ENCODE results near the gene GALNT18. TPM values are rescaled to one million over a fixed set of nuclear protein-coding genes. Genes with fewer than 3 reads are reported as not detected.

GALNT18 gene
- total RNA-seq, 6 experiments from 2014 or later = 3.7 to 11.4 (median 7.8) TPM

- H3K4me1 ChIP-seq = peaks cover 0 to 7% (median 0%) of the 10 kb centered on the region in 4 donors
- TF ChIP-seq CTCF (IDR thresholded peaks at IDR 0.05) (no peak), POLR2A (IDR thresholded peaks at IDR 0.05) (no peak)
- H3K27ac ChIP-seq = no peak overlapping the region
- no peaks in the 10 kb centered on the region for H3K27me3 ChIP-seq
- no peaks in the 10 kb centered on the region for H3K9me3 ChIP-seq
- intact Hi-C loops (cut with DNase I) = no loop called here
- ATAC-seq (peak; percentile 50 to 72 (median 56)), DNase-seq (no peak)
- 37% methylated on average over 2 of the region's 7 CpGs for WGBS (ENCODE audit: insufficient coverage, low coverage, low lambda C conversion rate, missing lambda C conversion rate)
- no peak overlapping the region for H3K4me3 ChIP-seq
- H3K36me3 ChIP-seq = no peaks in the 10 kb centered on the region
These were observed 238.8 kb downstream of the GALNT18 start for GRCh38 chr11:11382858-11383532.

GRCh38 chr11:11381471-11382105 is 240.2 kb downstream of the GALNT18 start:
- WGBS (ENCODE audit: insufficient coverage, low coverage, low lambda C conversion rate, missing lambda C conversion rate) = 92% methylated on average over 4 of the region's 6 CpGs
- DNase-seq (no peak), ATAC-seq (no peak)
- no peak for TF ChIP-seq CTCF (IDR thresholded peaks at IDR 0.05)
- H3K27me3 ChIP-seq = no peaks in the 10 kb centered on the region
- H3K36me3 ChIP-seq = no peaks in the 10 kb centered on the region
- no peak overlapping the region for H3K4me3 ChIP-seq
- no peak overlapping the region for H3K27ac ChIP-seq
- intact Hi-C loops (cut with DNase I) = no loop called here
- H3K9me3 ChIP-seq = no peaks in the 10 kb centered on the region
- H3K4me1 ChIP-seq = peaks cover 0 to 7% (median 0%) of the 10 kb centered on the region in 4 donors

- intact Hi-C loops (cut with DNase I) = no loop called here
- no peak for DNase-seq
- Histone ChIP-seq H3K4me3 (no peak overlapping the region), H3K36me3 (no peaks in the 10 kb centered on the region), H3K27me3 (no peaks in the 10 kb centered on the region), H3K9me3 (no peaks in the 10 kb centered on the region), H3K4me1 (peaks cover 0 to 7% (median 0%) of the 10 kb centered on the region in 4 donors), H3K27ac (no peak overlapping the region)
- peak in 2 of 4 donors; percentile 8 to 22 for ATAC-seq
- 56% methylated on average over 3 of the region's 3 CpGs for WGBS (ENCODE audit: insufficient coverage, low coverage, low lambda C conversion rate, missing lambda C conversion rate)
- TF ChIP-seq POLR2A (IDR thresholded peaks at IDR 0.05) = no peak
- no peak for TF ChIP-seq CTCF (IDR thresholded peaks at IDR 0.05)
These were observed 240.9 kb downstream of the GALNT18 start for GRCh38 chr11:11380883-11381282.

- Histone ChIP-seq H3K4me1 (peaks cover 0 to 7% (median 0%) of the 10 kb centered on the region in 4 donors), H3K4me3 (no peak overlapping the region), H3K27ac (no peak overlapping the region), H3K36me3 (no peaks in the 10 kb centered on the region), H3K9me3 (no peaks in the 10 kb centered on the region), H3K27me3 (no peaks in the 10 kb centered on the region)
- ATAC-seq = no peak
- intact Hi-C loops (cut with DNase I) = no loop called here
- 91% methylated on average over 2 of the region's 2 CpGs for WGBS (ENCODE audit: insufficient coverage, low coverage, low lambda C conversion rate, missing lambda C conversion rate)
- TF ChIP-seq CTCF (IDR thresholded peaks at IDR 0.05) (no peak), POLR2A (IDR thresholded peaks at IDR 0.05) (no peak)
- DNase-seq = no peak
These were observed 241.5 kb downstream of the GALNT18 start for GRCh38 chr11:11380340-11380739.

Data from right lobe of liver (tissue), 6 donors.